Fibroblast of lung (primary cell): ENCODE results near the gene ANKRD16. TPM values are rescaled to one million over a fixed set of nuclear protein-coding genes. Genes with fewer than 3 reads are reported as not detected.

Experiments
- DNase-seq, 2 donors: peaks; one replicate each; pipeline versions ENCODE4 v3.0.0 to v3.0.0-alpha.2; 2010; ENCODE audit warnings: low read depth in 2 of 2
- H2AFZ ChIP-seq: 2 replicates; pipeline ENCODE4 v1.5.1; 2012; ENCODE audit warnings: low read length, control low read depth, inconsistent platforms
- H3K27ac ChIP-seq: 2 replicates; pipeline ENCODE4 v1.5.1; 2011; ENCODE audit warnings: low read length, control low read depth; ENCODE audit not compliant: insufficient read depth
- H3K27me3 ChIP-seq: 2 replicates; pipeline ENCODE4 v1.5.1; 2011; ENCODE audit warnings: mild to moderate bottlenecking, low read length; ENCODE audit not compliant: control insufficient read depth, insufficient read depth
- H3K36me3 ChIP-seq: 2 replicates; pipeline ENCODE4 v1.5.1; 2011; ENCODE audit warnings: low read length; ENCODE audit not compliant: control insufficient read depth, insufficient read depth
- H3K4me1 ChIP-seq: 2 replicates; pipeline ENCODE4 v1.5.1; 2011; ENCODE audit warnings: low read length; ENCODE audit not compliant: control insufficient read depth, insufficient read depth; ENCODE audit errors: extremely low read depth
- H3K4me2 ChIP-seq: 2 replicates; pipeline ENCODE4 v1.5.1; 2011; ENCODE audit warnings: low read length, control low read depth; ENCODE audit not compliant: insufficient read depth; ENCODE audit errors: extremely low read depth
- H3K4me3 ChIP-seq, 4 experiments: fragments of 200-600 bp in 1 of 4; sonication (generic) in 1 of 4; replicated peaks in 1 of 4; 2 replicates each; pipeline ENCODE4 v1.5.1; 2011 to 2016; ENCODE audit warnings: low read length in 4 of 4, low read depth in 3 of 4, mild to moderate bottlenecking in 3 of 4, control low read depth in 2 of 4, inconsistent platforms in 1 of 4, mixed read lengths in 1 of 4; ENCODE audit not compliant: insufficient read depth in 1 of 4; ENCODE audit errors: control extremely low read depth in 1 of 4
- H3K79me2 ChIP-seq: 2 replicates; pipeline ENCODE4 v1.5.1; 2012; ENCODE audit warnings: mild to moderate bottlenecking, low read length, inconsistent platforms; ENCODE audit not compliant: control insufficient read depth, insufficient read depth
- H3K9ac ChIP-seq: 2 replicates; pipeline ENCODE4 v1.5.1; 2011; ENCODE audit warnings: mild to moderate bottlenecking, low read length, control low read depth; ENCODE audit not compliant: insufficient read depth
- H3K9me3 ChIP-seq: 2 replicates; pipeline ENCODE4 v1.5.1; 2012; ENCODE audit warnings: low read depth, low read length; ENCODE audit not compliant: control insufficient read depth, insufficient read depth
- H4K20me1 ChIP-seq: 2 replicates; pipeline ENCODE4 v1.5.1; 2011; ENCODE audit warnings: low read length; ENCODE audit not compliant: control insufficient read depth, insufficient read depth; ENCODE audit errors: extremely low read depth
- EZH2 ChIP-seq: IDR thresholded peaks from 2 replicates; pipeline ENCODE4 v1.5.1; 2012; ENCODE audit warnings: low read length, control low read depth, mild to moderate bottlenecking; ENCODE audit errors: missing control alignments
- polyA plus RNA-seq, 2 donors: library from polyadenylated mRNA; depleted of rRNA in 1 of 2; stranded (reverse) in 1 of 2; unstranded in 1 of 2; fragments of >200 nt; gene quantifications; 2 replicates each; pipeline ENCODE4 v1.2.1, GENCODE V29; 2011 to 2012; ENCODE audit warnings: missing spikeins in 1 of 2
- total RNA-seq: library from RNA; depleted of rRNA; stranded (reverse); fragments of >200 nt; gene quantifications from 2 replicates; pipeline ENCODE4 v1.2.1, GENCODE V29; 2014
- TF ChIP-seq, protein P1 (sequence below), 2 donors: IDR thresholded peaks in 1 of 2; conservative IDR thresholded peaks in 1 of 2; 1 replicate in 1 of 2; 2 replicates in 1 of 2; pipeline ENCODE4 v1.5.1; 2011 to 2012; ENCODE audit warnings: low read length in 2 of 2, control low read depth in 1 of 2, inconsistent platforms in 1 of 2, low read depth in 1 of 2, mild to moderate bottlenecking in 1 of 2

Gene ANKRD16
- total and polyA plus RNA-seq, 2 donors (not counting 1 experiment from before 2014, with no cell fraction given), result 4.0 to 9.9 TPM

DNA sequence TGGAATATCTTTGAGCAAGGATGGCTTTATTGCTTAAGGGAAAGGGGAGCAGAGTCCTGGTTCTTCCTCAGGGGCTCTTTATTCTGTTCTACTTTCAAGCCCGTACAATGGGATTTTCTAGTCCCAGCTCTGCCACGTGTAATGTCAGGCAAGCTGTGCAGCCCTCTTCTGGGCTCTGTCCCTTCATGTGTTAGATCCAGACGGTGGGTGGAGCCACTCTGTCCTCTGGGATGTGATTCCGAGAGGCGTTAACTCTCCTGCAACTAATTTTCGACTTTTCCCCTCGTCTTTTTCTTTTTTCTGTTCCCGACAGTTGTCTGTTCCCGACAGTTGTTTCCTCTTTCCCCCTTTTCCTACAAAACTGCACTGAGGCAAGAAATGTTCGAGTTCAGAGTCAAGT is 35.2 kb upstream of the ANKRD16 start:
- no peak for DNase-seq
- Histone ChIP-seq H4K20me1 (no peaks in the 10 kb centered on the region), H3K36me3 (peaks cover 32% of the 10 kb centered on the region)

DNA sequence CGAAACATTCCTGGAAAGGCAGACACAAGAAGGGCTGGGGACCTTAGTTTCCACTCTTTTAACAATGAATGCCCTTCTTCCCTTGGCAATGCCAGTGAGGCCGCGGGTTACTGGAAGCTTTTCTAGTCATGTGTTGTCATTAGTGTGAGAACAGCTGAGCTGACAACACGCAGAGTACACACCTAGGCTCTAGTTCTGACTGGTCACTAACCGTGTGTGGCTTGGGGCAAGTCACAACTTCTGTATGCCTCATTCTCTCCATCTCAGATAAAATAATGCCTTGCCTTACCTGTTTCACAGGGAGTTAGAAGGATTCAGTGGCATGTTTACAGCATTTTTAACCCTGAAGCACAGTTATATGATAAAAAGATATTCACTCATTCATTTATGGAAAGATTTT is 32.1 kb upstream of the ANKRD16 start:
- H4K20me1 ChIP-seq, result no peaks in the 10 kb centered on the region
- H3K9ac ChIP-seq, result no peak overlapping the region
- H3K4me1 ChIP-seq, result peaks cover 2% of the 10 kb centered on the region
- no peaks in the 10 kb centered on the region for H3K27me3 ChIP-seq
- H3K4me3 ChIP-seq, result no peak overlapping the region
- no peak for DNase-seq
- peaks cover 31% of the 10 kb centered on the region for H3K36me3 ChIP-seq
- H3K9me3 ChIP-seq, result no peaks in the 10 kb centered on the region
- no peak overlapping the region for H2AFZ ChIP-seq
- no peak for TF ChIP-seq EZH2
- TF ChIP-seq, protein P1, sequence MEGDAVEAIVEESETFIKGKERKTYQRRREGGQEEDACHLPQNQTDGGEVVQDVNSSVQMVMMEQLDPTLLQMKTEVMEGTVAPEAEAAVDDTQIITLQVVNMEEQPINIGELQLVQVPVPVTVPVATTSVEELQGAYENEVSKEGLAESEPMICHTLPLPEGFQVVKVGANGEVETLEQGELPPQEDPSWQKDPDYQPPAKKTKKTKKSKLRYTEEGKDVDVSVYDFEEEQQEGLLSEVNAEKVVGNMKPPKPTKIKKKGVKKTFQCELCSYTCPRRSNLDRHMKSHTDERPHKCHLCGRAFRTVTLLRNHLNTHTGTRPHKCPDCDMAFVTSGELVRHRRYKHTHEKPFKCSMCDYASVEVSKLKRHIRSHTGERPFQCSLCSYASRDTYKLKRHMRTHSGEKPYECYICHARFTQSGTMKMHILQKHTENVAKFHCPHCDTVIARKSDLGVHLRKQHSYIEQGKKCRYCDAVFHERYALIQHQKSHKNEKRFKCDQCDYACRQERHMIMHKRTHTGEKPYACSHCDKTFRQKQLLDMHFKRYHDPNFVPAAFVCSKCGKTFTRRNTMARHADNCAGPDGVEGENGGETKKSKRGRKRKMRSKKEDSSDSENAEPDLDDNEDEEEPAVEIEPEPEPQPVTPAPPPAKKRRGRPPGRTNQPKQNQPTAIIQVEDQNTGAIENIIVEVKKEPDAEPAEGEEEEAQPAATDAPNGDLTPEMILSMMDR (conservative IDR thresholded peaks at IDR 0.05 in 1 of 2, IDR thresholded peaks at IDR 0.05 in 1 of 2; ENCODE audit: low read depth in 1 of 2, low read length in 2 of 2), result no peak
- no peaks in the 10 kb centered on the region for H3K79me2 ChIP-seq
- H3K27ac ChIP-seq, result no peak overlapping the region
- no peak overlapping the region for H3K4me2 ChIP-seq

More for the DNA sequence above, 35.2 kb upstream of the ANKRD16 start:
- Histone ChIP-seq H3K9ac (no peak overlapping the region), H3K4me2 (no peak overlapping the region), H3K27me3 (no peaks in the 10 kb centered on the region), H3K4me1 (peaks cover 5% of the 10 kb centered on the region), H3K4me3 (no peak overlapping the region), H3K27ac (no peak overlapping the region), H2AFZ (no peak overlapping the region), H3K9me3 (no peaks in the 10 kb centered on the region), H3K79me2 (no peaks in the 10 kb centered on the region)
- TF ChIP-seq, protein P1 (conservative IDR thresholded peaks at IDR 0.05 in 1 of 2, IDR thresholded peaks at IDR 0.05 in 1 of 2; ENCODE audit: low read depth in 1 of 2, low read length in 2 of 2), result no peak
- TF ChIP-seq EZH2, result no peak

DNA sequence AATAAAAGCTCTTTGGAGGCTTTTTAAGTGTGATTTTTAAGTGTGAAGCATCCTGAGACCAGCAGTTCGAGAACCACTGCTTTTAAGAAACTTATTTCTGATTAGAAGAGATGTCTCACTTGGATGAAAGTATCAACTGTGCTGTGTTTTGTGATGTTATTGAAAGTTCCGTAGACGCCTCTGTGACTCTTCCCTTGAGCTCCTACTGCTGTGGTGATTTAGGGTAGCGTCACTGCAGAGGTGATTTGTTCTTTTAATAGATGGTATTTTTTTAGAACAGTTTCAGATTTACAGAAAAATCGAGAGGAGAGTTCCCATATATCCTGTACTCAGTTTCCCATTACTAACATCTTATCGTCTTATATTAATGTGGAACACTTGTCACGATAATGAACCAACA is 29.9 kb upstream of the ANKRD16 start:
- Histone ChIP-seq H3K36me3 (peaks cover 39% of the 10 kb centered on the region), H3K4me2 (no peak overlapping the region), H3K27me3 (no peaks in the 10 kb centered on the region), H3K4me3 (no peak overlapping the region), H3K9ac (no peak overlapping the region), H4K20me1 (no peaks in the 10 kb centered on the region), H3K9me3 (no peaks in the 10 kb centered on the region), H3K79me2 (no peaks in the 10 kb centered on the region), H2AFZ (no peak overlapping the region), H3K27ac (no peak overlapping the region), H3K4me1 (no peaks in the 10 kb centered on the region)
- TF ChIP-seq EZH2, result no peak
- TF ChIP-seq, protein P1 (conservative IDR thresholded peaks at IDR 0.05 in 1 of 2, IDR thresholded peaks at IDR 0.05 in 1 of 2; ENCODE audit: low read depth in 1 of 2, low read length in 2 of 2), result no peak
- DNase-seq, result no peak
